ACC112 (cell line): Measurements from ENCODE around the gene GRIN1.

ENCODE experiments used
- H2AFZ ChIP-seq: fragments of 200-600 bp; sonication (generic); one replicate; pipeline ENCODE4 v1.6.0; 2017; ENCODE audit warnings: antibody characterized with exemption, low read length; ENCODE audit not compliant: unreplicated experiment
- H3K27ac ChIP-seq: fragments of 200-600 bp; sonication (generic); 2 replicates; pipeline ENCODE4 v1.5.1; 2014; ENCODE audit warnings: low read depth, mild to moderate bottlenecking, antibody characterized with exemption, low read length, moderate library complexity
- H3K27me3 ChIP-seq: fragments of 200-600 bp; sonication (generic); 2 replicates; pipeline ENCODE4 v1.6.1; 2014; ENCODE audit warnings: mild to moderate bottlenecking, antibody characterized with exemption, low read length, moderate library complexity, mixed read lengths; ENCODE audit not compliant: insufficient read depth
- H3K36me3 ChIP-seq: fragments of 200-600 bp; sonication (generic); 2 replicates; pipeline ENCODE4 v1.6.1; 2016; ENCODE audit warnings: mild to moderate bottlenecking, antibody characterized with exemption, low read length, moderate library complexity, mixed read lengths; ENCODE audit not compliant: insufficient read depth
- H3K4me1 ChIP-seq: fragments of 200-600 bp; sonication (generic); one replicate; pipeline ENCODE4 v1.6.1; 2016; ENCODE audit warnings: low read length, mixed read lengths; ENCODE audit not compliant: insufficient read depth, unreplicated experiment, control insufficient read depth
- H3K4me3 ChIP-seq: fragments of 200-600 bp; sonication (generic); 2 replicates; pipeline ENCODE4 v1.5.1; 2014; ENCODE audit warnings: mild to moderate bottlenecking, low read depth, low read length
- H3K79me2 ChIP-seq: fragments of 200-600 bp; sonication (generic); one replicate; pipeline ENCODE4 v1.6.0; 2016; ENCODE audit warnings: low read length; ENCODE audit not compliant: control insufficient read depth, unreplicated experiment, insufficient read depth

GRIN1 gene

GRCh38 chr9:137202966-137203365 is 64.0 kb downstream of the GRIN1 start:
- peaks cover 37% of the 10 kb centered on the region for H3K79me2 ChIP-seq
- no peaks in the 10 kb centered on the region for H3K27me3 ChIP-seq
- no peak overlapping the region for H3K27ac ChIP-seq
- H3K4me1 ChIP-seq = peaks cover 21% of the 10 kb centered on the region
- no peaks in the 10 kb centered on the region for H3K36me3 ChIP-seq
- H2AFZ ChIP-seq = no peak overlapping the region
- no peak overlapping the region for H3K4me3 ChIP-seq

GRCh38 chr9:137204731-137205125 is 65.8 kb downstream of the GRIN1 start:
- H3K4me1 ChIP-seq = peaks cover 17% of the 10 kb centered on the region
- no peaks in the 10 kb centered on the region for H3K36me3 ChIP-seq
- no peaks in the 10 kb centered on the region for H3K27me3 ChIP-seq
- no peak overlapping the region for H3K27ac ChIP-seq
- H3K79me2 ChIP-seq = peaks cover 36% of the 10 kb centered on the region
- peak overlapping the region; percentile 100 for H3K4me3 ChIP-seq
- no peak overlapping the region for H2AFZ ChIP-seq

DNA sequence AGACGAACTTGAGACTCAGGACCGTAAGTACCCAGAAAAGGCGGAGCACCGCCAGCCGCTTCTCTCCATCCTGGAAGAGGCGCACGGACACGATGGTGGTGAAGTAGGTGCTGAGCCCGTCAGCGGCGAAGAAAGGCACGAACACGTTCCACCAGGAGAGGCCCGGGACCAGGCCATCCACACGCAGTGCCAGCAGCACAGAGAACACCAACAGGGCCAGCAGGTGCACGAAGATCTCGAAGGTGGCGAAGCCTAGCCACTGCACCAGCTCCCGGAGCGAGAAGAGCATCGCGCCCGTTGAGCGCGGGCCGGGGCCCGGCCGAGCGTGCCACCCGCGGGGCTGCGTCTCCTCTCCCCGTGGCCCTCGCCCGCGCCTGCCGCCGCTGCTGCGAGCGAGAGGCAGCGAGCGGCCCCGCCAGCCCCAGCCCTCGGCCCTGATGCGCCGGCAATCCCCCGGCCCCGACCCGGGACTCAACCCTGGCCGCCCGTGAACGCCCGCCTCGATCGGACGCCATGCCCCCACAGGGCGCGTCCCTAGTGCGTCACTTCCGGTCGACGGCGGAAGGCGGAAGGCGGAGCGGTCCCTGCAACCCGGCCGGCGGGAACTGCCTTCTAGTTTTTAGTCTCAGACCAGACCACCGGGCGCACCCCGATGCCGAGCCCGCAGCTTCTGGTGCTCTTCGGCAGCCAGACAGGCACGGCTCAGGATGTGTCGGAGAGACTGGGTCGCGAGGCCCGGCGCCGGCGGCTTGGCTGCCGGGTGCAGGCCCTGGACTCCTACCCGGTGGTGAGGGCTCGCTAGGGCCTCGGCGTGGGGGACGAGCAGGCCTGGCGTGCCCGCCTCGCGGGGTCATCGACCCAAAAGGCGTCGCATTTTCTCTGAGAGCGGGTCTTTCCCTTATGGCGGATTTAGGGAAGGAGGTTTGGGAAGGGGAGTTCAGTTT is 66.4 kb downstream of the GRIN1 start, which contains the start of the genes NDOR1 and TMEM203:
NDOR1 (plus strand) TSS at position 575 of the 944 bp plus-strand sequence; CDS start at position 653, 78 bp downstream.
TMEM203 (minus strand) TSS at position 523 of the 944 bp plus-strand sequence; CDS start at position 289, 234 bp downstream.
- Histone ChIP-seq H3K79me2 (peaks cover 36% of the 10 kb centered on the region), H3K36me3 (no peaks in the 10 kb centered on the region), H3K4me3 (peak within 1 kb of the TSS; percentile 100), H3K4me1 (peaks cover 17% of the 10 kb centered on the region), H2AFZ (peak within 1 kb of the TSS; percentile 76), H3K27ac (peak within 1 kb of the TSS; percentile 44; the same call in 1 of the 2 replicates), H3K27me3 (no peaks in the 10 kb centered on the region)

- H3K36me3 ChIP-seq = no peaks in the 10 kb centered on the region
- no peak overlapping the region for H2AFZ ChIP-seq
- H3K4me3 ChIP-seq = peak overlapping the region; percentile 100
- H3K27me3 ChIP-seq = no peaks in the 10 kb centered on the region
- peaks cover 36% of the 10 kb centered on the region for H3K79me2 ChIP-seq
- H3K27ac ChIP-seq = no peak overlapping the region
- peaks cover 12% of the 10 kb centered on the region for H3K4me1 ChIP-seq
Measured at GRCh38 chr9:137206602-137207001, 67.6 kb downstream of the GRIN1 start.

GRCh38 chr9:137211532-137211931 is 72.6 kb downstream of the GRIN1 start:
- H3K27ac ChIP-seq = no peak overlapping the region
- no peak overlapping the region for H3K4me3 ChIP-seq
- H3K36me3 ChIP-seq = no peaks in the 10 kb centered on the region
- H2AFZ ChIP-seq = no peak overlapping the region
- H3K4me1 ChIP-seq = peaks cover 5% of the 10 kb centered on the region
- H3K79me2 ChIP-seq = peaks cover 12% of the 10 kb centered on the region
- H3K27me3 ChIP-seq = no peaks in the 10 kb centered on the region

DNA sequence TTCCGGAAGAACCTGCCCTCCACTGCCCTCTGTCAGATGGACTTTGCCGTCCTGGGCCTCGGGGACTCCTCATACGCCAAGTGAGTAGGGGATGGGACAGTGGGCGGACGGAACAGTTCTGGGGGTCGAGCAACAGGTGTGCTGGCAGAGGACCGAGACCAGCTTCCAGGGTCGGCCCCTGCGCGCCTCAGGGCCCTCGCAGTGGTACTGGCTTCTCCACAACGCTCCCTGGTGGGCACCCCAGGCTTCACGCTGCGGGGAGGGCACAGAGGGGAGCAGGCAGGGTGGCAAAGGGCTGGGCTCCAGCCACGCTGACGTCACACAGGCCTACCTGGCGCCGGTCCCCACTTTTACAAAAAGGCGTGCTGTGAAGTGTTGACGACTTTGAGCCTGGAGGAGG is 73.6 kb downstream of the GRIN1 start:
- Histone ChIP-seq H3K36me3 (no peaks in the 10 kb centered on the region), H3K79me2 (peaks cover 2% of the 10 kb centered on the region), H3K27me3 (no peaks in the 10 kb centered on the region), H3K4me3 (no peak overlapping the region), H2AFZ (no peak overlapping the region), H3K4me1 (peaks cover 15% of the 10 kb centered on the region), H3K27ac (peak overlapping the region; percentile 26; the same call in 1 of the 2 replicates)

DNA sequence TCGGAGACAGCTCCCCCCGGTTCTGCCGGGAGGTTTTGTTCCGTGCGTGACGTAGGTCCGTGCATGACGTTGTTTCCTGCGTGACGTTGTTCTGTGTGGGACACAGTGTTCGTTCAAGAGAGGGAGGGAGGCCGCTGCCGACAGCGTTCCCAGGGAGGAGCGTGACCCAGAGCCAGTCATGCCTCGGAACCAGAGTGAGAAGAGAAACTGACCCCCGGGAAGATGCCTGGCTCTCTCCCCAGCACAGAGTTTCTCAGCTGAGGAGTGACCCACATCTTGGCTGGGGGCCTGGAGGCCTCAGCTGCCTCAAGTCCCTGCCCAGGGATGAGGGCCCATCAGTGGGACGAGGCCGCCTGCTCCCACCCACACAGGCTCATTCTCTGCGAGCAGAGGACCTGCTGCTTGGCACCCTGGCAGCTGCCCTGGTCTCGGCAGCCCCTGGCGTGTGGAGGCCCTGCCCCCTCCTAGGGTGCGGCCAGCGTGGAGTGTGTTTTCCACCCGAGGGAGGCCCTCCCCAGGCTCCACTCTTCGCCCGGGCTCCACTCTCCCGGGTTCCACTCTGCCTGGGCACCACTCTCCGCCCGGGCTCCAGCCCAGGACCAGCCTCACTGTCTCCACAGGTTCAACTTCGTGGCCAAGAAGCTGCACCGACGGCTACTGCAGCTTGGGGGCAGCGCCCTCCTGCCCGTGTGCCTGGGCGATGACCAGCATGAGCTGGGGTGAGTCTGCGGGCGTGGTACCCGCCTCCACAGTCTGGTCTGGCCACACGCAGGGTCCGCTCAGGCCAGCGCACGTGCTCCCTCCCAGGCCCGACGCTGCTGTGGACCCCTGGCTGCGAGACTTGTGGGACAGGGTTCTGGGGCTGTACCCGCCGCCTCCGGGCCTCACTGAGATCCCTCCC is 74.5 kb downstream of the GRIN1 start:
- Histone ChIP-seq H3K79me2 (no peaks in the 10 kb centered on the region), H2AFZ (no peak overlapping the region), H3K4me1 (peaks cover 21% of the 10 kb centered on the region), H3K4me3 (no peak overlapping the region), H3K27me3 (no peaks in the 10 kb centered on the region), H3K36me3 (no peaks in the 10 kb centered on the region), H3K27ac (peak overlapping the region; percentile 53)

- no peaks in the 10 kb centered on the region for H3K27me3 ChIP-seq
- H3K4me1 ChIP-seq = peaks cover 29% of the 10 kb centered on the region
- H2AFZ ChIP-seq = no peak overlapping the region
- no peak overlapping the region for H3K27ac ChIP-seq
- H3K36me3 ChIP-seq = no peaks in the 10 kb centered on the region
- no peak overlapping the region for H3K4me3 ChIP-seq
- no peaks in the 10 kb centered on the region for H3K79me2 ChIP-seq
Measured at GRCh38 chr9:137214620-137215019, 75.7 kb downstream of the GRIN1 start.

DNA sequence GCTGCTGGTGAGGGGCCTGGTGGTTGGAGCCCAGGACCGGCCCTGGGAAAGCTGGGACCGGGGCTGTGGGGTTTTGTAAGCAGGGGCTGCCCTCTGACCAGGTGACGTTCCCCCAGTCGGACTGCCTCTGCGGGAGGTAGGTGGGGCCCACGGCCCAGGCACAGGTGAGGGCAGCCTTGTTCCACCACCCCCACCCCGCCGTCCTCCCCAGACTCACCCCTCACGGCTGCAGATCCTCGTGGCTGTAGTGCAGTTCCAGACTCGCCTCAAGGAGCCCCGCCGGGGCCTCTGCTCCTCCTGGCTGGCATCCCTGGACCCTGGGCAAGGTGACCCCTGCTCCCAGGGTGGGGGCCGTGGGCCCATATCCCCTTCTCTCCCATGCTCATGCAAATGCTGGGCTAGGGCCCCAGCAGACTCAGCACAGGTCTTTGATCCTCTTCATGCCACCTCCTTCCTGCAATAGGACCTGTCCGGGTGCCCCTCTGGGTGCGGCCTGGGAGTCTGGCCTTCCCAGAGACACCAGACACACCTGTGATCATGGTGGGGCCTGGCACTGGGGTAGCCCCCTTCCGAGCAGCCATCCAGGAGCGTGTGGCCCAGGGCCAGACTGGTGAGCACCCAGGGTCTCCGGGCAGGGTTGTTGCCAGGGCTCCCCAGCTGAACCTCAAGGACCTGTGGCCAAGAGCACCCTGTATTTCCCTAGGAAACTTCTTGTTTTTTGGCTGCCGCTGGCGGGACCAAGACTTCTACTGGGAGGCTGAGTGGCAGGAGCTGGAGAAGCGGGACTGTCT is 76.4 kb downstream of the GRIN1 start:
- no peaks in the 10 kb centered on the region for H3K36me3 ChIP-seq

More for the DNA sequence above, 76.4 kb downstream of the GRIN1 start:
- H3K4me1 ChIP-seq = peaks cover 29% of the 10 kb centered on the region
- H2AFZ ChIP-seq = no peak overlapping the region
- H3K27me3 ChIP-seq = no peaks in the 10 kb centered on the region
- H3K27ac ChIP-seq = no peak overlapping the region
- no peaks in the 10 kb centered on the region for H3K79me2 ChIP-seq
- no peak overlapping the region for H3K4me3 ChIP-seq
